ENCODE data around the gene RHAG. TPM values are rescaled to one million over a fixed set of nuclear protein-coding genes. Genes with fewer than 3 reads are reported as not detected.
A peak's percentile ranks its signal among the peaks of the same experiment; 100 is the strongest.

RHAG gene
- total and polyA plus RNA-seq, 2 of the 8 experiments (the other 6 are each of a cell fraction or from before 2014, with no cell fraction given): not detected

DNA sequence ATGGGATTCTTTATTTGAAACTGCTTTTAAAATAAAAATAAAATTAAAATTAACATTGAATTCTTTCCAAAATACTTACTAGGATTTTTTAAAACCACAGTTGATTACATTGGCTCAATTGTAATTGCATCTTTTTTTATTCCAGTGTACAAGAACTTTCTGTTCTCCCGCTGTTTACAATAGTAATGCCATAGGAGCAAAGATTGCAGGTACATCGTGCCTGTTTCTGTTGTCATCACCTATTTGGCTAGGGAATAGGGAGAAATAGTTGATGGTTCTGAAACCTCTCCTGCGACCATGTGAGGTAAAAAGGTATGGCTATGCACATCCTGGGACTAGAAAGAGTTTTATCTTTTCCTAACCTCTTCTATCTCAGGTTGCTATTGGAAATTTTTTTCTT is 28.2 kb upstream of the RHAG start:
- Histone ChIP-seq H3K79me1 (ENCODE audit: low read depth, low read length) (no peaks in the 10 kb centered on the region), H3K79me2 (ENCODE audit: control insufficient read depth in 1 of 2, insufficient read depth in 2 of 2, low read length in 2 of 2) (no peaks in the 10 kb centered on the region), H3K27me3 (replicated peaks in 1 of 4; ENCODE audit: control insufficient read depth in 3 of 4, extremely low read depth in 1 of 4, insufficient read depth in 3 of 4, low read length in 3 of 4) (no peaks in the 10 kb centered on the region), H3K9ac (replicated peaks in 1 of 4; ENCODE audit: extremely low read depth in 1 of 4, low read depth in 3 of 4, low read length in 3 of 4) (no peak overlapping the region), H4K91ac (replicated peaks; ENCODE audit: insufficient read length, low read length) (no peak overlapping the region), H3K14ac (ENCODE audit: insufficient read length) (no peak overlapping the region), H2AK5ac (ENCODE audit: low read depth, low read length) (no peak overlapping the region), H2BK12ac (ENCODE audit: low read depth, low read length) (no peak overlapping the region), H3K27ac (ENCODE audit: low read depth, low read length) (no peak overlapping the region), H2BK20ac (ENCODE audit: low read length) (no peak overlapping the region), H4K5ac (ENCODE audit: insufficient read length, low read depth, low read length) (no peak overlapping the region), H3K23me2 (ENCODE audit: low read depth, low read length) (peaks cover 3% of the 10 kb centered on the region; the same call in 1 of the 2 replicates), H3K56ac (replicated peaks; ENCODE audit: insufficient read length, low read depth, low read length) (no peak overlapping the region), H3K4me3 (ENCODE audit: extremely low read depth in 1 of 4, insufficient read depth in 2 of 4, low read depth in 3 of 4, low read length in 4 of 4) (no peak overlapping the region), H3K9me3 (ENCODE audit: insufficient read depth in 2 of 2, low read depth in 1 of 2, low read length in 1 of 2) (no peaks in the 10 kb centered on the region), H3K23ac (ENCODE audit: insufficient read length) (no peak overlapping the region), H4K20me1 (replicated peaks in 1 of 2; ENCODE audit: control insufficient read depth in 1 of 2, insufficient read depth in 2 of 2, low read length in 2 of 2) (no peaks in the 10 kb centered on the region), H3K4ac (replicated peaks; ENCODE audit: insufficient read length, low read depth, low read length) (no peak overlapping the region), H3K36me3 (ENCODE audit: control insufficient read depth in 2 of 4, insufficient read depth in 4 of 4, low read length in 3 of 4) (no peaks in the 10 kb centered on the region), H2BK120ac (replicated peaks; ENCODE audit: low read depth, low read length) (no peak overlapping the region), H2AFZ (ENCODE audit: low read length) (0 out of 2 replicates have a peak overlapping the region, but pooled peaks have one; percentile 55), H3K4me1 (replicated peaks in 1 of 4; ENCODE audit: control insufficient read depth in 3 of 4, insufficient read depth in 4 of 4, low read length in 3 of 4) (peaks cover 0 to 9% (median 3%) of the 10 kb centered on the region in 4 experiments; a peak in 2 of 7 replicates), H4K8ac (ENCODE audit: extremely low read depth, insufficient read depth, low read length) (no peak overlapping the region), H2BK15ac (ENCODE audit: low read length) (no peak overlapping the region), H3K4me2 (ENCODE audit: insufficient read depth in 1 of 2, low read depth in 2 of 2, low read length in 2 of 2) (no peak overlapping the region), H2BK5ac (ENCODE audit: low read depth, low read length) (no peak overlapping the region), H3K18ac (ENCODE audit: extremely low read depth, low read length) (no peak overlapping the region)
- no peak for FAIRE-seq
- CTCF ChIA-PET (ENCODE audit: partially characterized antibody): no interaction called here
- POLR2A ChIA-PET (ENCODE audit: partially characterized antibody): no interaction called here
- TF ChIP-seq BCL11A (IDR thresholded peaks at IDR 0.05; ENCODE audit: low read depth in 2 of 2, low read length in 2 of 2) (no peak), POU5F1 (IDR thresholded peaks at IDR 0.05; ENCODE audit: low read depth, low read length) (no peak), CTBP2 (IDR thresholded peaks at IDR 0.05; ENCODE audit: borderline replicate concordance, insufficient read depth, insufficient read length, low read length) (no peak), CREB1 (IDR thresholded peaks at IDR 0.05) (no peak)
- WGBS, 2 experiments (ENCODE audit: extremely low coverage in 1 of 2, insufficient coverage in 1 of 2, insufficient read length in 1 of 2, insufficient replicate concordance in 2 of 2, low coverage in 1 of 2, low lambda C conversion rate in 2 of 2, missing lambda C conversion rate in 1 of 2): 86% methylated on average over 3 of the region's 3 CpGs; no CpG with 5 or more reads in 1 of the 2 experiments
- no peak for DNase-seq (ENCODE audit: low read depth in 1 of 2, low spot score in 2 of 2)
